RWPE1 (cell line): ENCODE measurements around the gene WFIKKN2.

Experiments
- CTCF ChIA-PET: fragments of 350-600 bp; sonication (Branson Sonifier 250); formaldehyde crosslinking; extraction: SDS; loops from one replicate; lab custom pipeline; 2021; lab: Yijun Ruan, JAX
- POLR2A ChIA-PET: fragments of 400-600 bp; formaldehyde crosslinking; extraction: SDS; loops from one replicate; lab custom pipeline; 2020; ENCODE audit warnings: antibody characterized with exemption; ENCODE audit not compliant: low non-redundant PET; lab: Yijun Ruan, JAX
- DNase-seq: peaks from one replicate; pipeline ENCODE4 v3.0.0; 2012; ENCODE audit warnings: low spot score
- H3K27ac ChIP-seq: fragments of 450-650 bp; 2 replicates; pipeline ENCODE4 v1.5.1; 2017
- TF ChIP-seq, protein P1 (sequence below): fragments of 450-650 bp; conservative IDR thresholded peaks from 2 replicates; pipeline ENCODE4 v1.5.1; 2017; ENCODE audit warnings: low read depth, mild to moderate bottlenecking

Gene WFIKKN2

DNA sequence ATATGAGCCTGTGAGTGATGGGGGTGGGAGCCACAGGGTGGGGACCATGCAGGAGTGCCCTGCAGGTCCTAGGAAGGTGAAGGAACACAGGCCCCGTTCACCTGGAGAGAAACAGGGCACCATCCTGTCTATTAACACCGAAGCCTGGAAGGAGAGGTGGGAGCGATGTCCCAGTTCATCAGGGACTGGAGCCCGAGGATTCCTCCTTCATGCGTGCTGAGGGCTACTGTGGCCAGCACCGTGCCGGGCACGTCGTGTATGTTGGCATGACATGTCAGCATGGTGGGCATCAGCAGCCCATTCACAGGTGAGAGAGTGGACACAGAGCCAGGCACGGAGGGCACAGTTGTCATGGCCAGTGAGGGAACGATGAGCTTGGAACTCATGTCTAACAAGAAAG, 1.4 kb downstream of the WFIKKN2 start:
- CTCF ChIA-PET, result interaction anchor here (0.7 to 1.3 kb wide), 2 partner anchors 15 to 53 kb away, joined by 3 to 8 read pairs; no protein-coding TSS in a partner anchor
- H3K27ac ChIP-seq, result no peak overlapping the region
- TF ChIP-seq, protein P1, sequence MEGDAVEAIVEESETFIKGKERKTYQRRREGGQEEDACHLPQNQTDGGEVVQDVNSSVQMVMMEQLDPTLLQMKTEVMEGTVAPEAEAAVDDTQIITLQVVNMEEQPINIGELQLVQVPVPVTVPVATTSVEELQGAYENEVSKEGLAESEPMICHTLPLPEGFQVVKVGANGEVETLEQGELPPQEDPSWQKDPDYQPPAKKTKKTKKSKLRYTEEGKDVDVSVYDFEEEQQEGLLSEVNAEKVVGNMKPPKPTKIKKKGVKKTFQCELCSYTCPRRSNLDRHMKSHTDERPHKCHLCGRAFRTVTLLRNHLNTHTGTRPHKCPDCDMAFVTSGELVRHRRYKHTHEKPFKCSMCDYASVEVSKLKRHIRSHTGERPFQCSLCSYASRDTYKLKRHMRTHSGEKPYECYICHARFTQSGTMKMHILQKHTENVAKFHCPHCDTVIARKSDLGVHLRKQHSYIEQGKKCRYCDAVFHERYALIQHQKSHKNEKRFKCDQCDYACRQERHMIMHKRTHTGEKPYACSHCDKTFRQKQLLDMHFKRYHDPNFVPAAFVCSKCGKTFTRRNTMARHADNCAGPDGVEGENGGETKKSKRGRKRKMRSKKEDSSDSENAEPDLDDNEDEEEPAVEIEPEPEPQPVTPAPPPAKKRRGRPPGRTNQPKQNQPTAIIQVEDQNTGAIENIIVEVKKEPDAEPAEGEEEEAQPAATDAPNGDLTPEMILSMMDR, result no peak
- DNase-seq, result no peak
- POLR2A ChIA-PET, result no interaction called here

DNA sequence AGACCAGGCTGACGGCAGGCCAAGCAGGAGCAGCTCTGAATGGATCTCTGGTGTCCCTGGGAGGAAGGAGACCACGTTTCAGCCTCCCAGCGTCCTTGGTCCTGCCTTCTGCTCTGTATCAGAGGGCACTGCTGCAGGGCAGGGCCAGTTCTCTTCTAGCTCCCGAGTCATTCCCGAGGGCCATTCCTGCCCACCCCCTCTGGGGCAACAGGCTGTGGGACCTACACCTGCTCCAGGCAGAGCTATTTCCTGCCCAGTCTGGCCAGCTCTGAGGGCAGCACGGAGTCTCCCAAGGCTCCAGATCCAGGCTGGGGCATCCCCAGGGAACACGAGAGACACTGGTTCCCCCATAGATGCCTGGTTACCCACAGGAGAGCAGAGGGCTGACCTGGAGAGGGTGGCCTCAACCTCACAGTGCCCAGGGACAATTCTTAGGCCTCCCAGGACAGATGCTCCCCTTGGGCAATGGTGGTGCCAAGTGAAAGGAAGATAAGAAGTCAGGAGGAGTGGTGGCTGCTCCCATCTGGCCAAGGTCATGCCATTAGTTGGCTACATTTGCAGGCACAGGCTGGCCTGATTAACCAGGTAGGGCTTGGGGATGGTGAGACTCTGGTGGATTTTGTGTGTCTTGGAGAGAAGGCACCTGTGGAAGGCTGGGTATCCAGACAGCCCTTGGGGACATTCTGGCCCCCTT, 2.0 kb downstream of the WFIKKN2 start:
- ChIA-PET POLR2A (no interaction called here), CTCF (interaction anchor here (0.7 to 1.3 kb wide), 2 partner anchors 14 to 54 kb away, joined by 3 to 8 read pairs; no protein-coding TSS in a partner anchor)
- no peak overlapping the region for H3K27ac ChIP-seq
- TF ChIP-seq, protein P1, result no peak
- DNase-seq, result no peak

DNA sequence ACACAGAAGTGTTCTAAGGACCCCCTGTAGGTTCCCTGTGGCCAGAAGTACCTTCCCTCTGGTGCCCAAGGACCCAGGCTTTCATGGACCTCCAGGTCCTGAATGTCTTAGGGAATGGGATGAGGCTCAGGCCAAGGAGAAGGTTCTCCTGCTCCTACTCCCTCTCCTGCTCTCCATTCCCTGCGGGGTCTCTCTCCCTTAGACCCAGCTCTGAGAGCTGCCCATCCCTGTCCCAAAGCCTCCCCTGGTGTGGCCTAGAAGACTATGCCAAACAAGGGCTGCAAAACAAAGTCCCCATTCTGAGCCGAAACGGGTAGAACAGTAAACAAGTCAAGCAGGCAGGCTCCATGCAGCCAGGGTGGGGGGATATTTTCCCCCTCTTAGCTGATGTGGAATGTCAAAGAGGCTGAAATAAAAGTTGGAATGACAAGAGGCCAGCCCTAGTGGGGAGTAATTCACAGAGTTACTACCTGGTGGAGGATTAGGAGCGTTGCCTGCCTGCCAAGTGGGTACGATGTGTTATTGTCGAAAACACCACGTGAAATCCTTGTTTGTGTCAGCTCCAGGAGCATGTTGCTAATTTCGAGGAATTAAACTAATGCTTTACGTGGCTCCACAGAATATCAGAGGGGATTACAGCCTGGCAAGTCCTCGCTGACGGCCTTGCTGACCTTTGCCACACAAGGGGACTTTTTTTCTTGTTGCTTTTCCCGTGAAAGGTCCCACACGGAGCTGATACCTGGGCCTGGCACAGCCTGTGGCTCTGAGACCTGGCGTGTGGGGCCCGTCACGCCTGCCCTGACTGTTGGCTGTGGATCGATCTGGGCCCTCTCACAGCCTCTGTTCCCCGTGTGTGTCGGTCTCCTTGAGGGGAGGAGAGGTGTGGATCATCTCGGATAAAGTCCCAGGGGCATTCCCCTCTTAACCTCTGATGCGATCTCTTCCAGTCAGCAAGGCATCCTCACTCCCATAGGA, 2.9 kb downstream of the WFIKKN2 start:
- TF ChIP-seq, protein P1, result no peak
- CTCF ChIA-PET, result interaction anchor here (0.7 to 2.0 kb wide), 3 partner anchors 28 to 55 kb away, joined by 4 to 18 read pairs (median 8); no protein-coding TSS in a partner anchor
- DNase-seq, result no peak
- POLR2A ChIA-PET, result no interaction called here
- H3K27ac ChIP-seq, result no peak overlapping the region

DNA sequence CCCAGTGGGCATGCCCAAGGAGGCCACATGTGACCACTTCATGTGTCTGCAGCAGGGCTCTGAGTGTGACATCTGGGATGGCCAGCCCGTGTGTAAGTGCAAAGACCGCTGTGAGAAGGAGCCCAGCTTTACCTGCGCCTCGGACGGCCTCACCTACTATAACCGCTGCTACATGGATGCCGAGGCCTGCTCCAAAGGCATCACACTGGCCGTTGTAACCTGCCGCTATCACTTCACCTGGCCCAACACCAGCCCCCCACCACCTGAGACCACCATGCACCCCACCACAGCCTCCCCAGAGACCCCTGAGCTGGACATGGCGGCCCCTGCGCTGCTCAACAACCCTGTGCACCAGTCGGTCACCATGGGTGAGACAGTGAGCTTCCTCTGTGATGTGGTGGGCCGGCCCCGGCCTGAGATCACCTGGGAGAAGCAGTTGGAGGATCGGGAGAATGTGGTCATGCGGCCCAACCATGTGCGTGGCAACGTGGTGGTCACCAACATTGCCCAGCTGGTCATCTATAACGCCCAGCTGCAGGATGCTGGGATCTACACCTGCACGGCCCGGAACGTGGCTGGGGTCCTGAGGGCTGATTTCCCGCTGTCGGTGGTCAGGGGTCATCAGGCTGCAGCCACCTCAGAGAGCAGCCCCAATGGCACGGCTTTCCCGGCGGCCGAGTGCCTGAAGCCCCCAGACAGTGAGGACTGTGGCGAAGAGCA, 4.4 kb downstream of the WFIKKN2 start:
- no peak overlapping the region for H3K27ac ChIP-seq
- POLR2A ChIA-PET, result no interaction called here
- CTCF ChIA-PET, result interaction anchor here (0.7 to 6.3 kb wide), 3 partner anchors 22 to 57 kb away, joined by 3 to 75 read pairs (median 18); no protein-coding TSS in a partner anchor
- TF ChIP-seq, protein P1, result no peak
- DNase-seq, result no peak

DNA sequence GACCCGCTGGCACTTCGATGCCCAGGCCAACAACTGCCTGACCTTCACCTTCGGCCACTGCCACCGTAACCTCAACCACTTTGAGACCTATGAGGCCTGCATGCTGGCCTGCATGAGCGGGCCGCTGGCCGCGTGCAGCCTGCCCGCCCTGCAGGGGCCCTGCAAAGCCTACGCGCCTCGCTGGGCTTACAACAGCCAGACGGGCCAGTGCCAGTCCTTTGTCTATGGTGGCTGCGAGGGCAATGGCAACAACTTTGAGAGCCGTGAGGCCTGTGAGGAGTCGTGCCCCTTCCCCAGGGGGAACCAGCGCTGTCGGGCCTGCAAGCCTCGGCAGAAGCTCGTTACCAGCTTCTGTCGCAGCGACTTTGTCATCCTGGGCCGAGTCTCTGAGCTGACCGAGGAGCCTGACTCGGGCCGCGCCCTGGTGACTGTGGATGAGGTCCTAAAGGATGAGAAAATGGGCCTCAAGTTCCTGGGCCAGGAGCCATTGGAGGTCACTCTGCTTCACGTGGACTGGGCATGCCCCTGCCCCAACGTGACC, 5.0 kb downstream of the WFIKKN2 start:
- no peak overlapping the region for H3K27ac ChIP-seq
- ChIA-PET CTCF (interaction anchor here (6.3 kb wide), 1 partner anchor 57 kb away, joined by 75 read pairs; no protein-coding TSS in a partner anchor), POLR2A (no interaction called here)
- DNase-seq, result no peak
- TF ChIP-seq, protein P1, result no peak
